GM21737 (cell line): Measurements from ENCODE around the gene KRT74.
"Not testable (repeated sequence)": the region's sequence is repeated elsewhere in the genome, so short reads cannot be mapped to it uniquely, and the experiment has no call there.

Experiments used
- ATAC-seq: cut with Tn5 transposase; IDR thresholded peaks from one replicate; pipeline ENCODE4 v1.9.1; 2021; ENCODE audit warnings: mild to moderate bottlenecking, moderate library complexity; ENCODE audit not compliant: unreplicated experiment

Gene KRT74

DNA sequence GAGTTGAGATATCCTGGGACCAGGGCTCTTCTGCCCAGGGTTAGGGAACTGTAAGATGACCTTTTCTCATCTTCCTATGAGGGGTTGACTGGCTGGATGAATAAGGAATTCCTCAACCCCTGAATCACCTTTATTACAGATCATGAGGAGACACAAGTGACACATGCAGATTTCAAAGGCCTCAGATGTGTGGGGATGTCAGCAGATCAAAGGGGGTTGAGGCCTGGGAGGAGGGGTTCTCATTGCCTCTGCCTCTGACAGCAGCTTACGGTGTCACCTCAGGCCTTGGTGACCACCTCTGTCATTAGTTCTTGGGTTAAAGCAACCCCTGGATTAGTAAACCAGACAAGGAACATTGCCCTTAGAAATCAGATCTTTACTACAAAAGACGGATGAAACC is 29.7 kb upstream of the KRT74 start:
- no peak for ATAC-seq

DNA sequence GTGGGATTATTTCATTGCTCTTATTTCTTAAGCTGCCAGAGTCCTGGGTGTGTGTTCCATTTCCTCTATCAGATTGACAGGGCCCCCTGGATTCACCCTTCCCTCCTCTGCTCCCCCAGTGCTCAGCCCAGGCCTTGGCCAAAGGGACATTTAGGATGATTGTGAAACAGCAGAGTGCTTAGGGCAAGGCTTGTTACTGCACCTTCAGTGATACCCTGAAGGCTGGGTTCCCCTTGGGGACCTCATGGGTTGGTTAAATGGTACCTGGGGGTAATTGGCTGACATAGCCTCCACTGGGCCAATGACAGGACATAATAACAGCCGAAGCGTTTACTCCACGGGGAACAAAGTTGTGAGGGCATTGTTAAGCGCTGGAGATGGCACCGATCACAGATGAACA is 28.9 kb upstream of the KRT74 start:
- no peak for ATAC-seq

DNA sequence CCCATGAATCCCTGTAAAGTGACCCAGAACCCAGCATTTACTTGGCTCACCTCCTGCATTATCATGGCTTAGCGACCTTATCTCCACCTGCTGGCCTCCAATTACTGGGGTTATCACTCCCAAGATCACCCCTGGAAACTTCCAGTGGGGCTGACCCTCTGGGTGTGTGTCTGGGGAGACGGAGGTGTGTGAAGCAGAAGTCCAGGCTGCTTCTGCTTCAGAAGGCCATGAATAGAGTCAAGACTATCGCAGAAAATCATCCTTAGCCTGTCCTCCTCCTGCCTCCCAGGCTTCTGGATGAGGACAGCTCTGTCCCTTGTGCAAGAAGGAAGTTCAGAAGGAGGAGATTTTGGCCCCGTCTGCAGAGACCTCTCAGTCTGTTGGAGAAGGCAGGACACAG is 28.0 kb upstream of the KRT74 start:
- ATAC-seq, result no peak

DNA sequence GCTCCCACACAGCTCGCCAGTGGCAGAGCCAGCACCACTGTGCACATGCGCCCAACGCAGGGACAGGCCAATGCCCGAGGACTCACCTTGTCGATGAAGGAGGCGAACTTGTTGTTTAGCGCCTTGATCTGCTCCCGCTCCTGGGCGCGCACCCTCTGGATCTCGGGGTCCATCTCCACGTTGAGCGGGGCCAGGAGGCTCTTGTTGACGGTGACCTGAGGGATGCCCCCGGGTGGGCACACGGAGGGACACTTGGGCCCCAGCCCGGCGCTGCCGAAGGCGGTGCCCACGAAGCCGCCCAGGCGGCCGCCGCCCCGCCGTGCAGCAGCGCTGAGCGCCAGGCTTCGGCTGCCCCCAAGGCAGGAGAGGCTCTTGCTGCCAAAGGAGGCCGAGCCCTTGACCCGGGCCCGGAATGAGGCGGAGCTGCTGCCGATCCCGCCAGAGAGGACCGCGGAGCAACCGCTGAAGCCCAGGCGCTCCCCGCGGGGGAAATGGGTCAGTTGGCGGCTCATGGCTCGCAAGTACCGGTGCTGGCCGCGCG is 27.4 kb upstream of the KRT74 start, which contains the start of gene KRT72:
KRT72 (minus strand) TSS at position 523 of the 541 bp plus-strand sequence; CDS start at position 512, 11 bp downstream.
- ATAC-seq, result no peak

DNA sequence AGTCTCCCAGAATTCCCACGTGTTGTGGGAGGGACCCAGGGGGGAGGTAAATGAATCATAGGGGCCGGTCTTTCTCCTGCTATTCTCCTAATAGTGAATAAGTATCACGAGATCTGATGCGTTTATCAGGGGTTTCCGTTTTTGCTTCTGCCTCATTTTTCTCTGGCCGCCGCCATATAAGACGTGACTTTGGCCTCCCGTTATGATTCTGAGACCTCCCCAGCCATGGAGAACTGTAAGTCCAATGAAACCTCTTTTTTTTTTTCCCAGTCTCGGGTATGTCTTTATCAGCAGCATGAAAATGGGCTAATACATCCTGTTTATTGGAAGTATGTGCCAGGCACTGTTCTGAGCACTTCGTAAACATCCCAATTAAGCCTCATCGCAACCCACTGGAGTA is 26.8 kb upstream of the KRT74 start:
- ATAC-seq, result no peak

DNA sequence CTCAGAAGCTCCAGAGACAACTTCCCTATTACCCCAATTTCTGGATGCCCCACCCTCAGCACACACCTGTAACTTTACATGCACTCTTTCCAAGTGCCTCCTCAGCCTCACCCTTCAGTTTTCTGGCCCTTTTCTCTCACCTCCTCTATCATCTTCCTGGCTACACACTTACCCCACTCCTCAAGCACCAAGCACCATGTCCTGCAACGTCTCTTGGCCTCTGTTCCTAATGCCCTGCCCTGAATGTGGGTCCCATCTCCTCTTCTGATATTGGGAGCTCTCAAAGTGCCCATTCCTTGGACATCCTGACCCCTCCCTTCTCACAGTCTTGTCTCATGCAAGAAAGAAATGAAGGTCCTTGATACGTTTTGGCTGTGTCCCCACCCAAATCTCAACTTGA is 26.4 kb upstream of the KRT74 start:
- no peak for ATAC-seq

DNA sequence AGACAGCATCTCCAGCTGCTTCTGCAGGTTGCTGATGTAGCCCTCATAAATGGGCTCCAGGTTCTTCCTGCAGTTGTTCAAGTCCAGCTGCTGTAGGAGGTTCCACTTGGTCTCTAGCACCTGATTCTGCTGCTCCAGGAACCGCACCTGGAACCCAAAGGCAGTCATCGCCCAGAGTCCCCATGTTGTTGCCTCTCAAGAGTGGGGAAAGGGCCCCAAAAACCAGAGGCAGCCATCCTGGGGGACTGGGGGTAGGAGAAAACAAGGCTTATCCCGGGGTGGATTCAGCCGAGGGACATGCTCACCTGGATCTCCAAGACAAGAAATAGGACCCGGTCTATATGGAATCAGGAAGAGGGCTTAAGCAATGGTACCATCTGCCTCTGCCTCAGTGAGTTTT is 25.3 kb upstream of the KRT74 start:
- ATAC-seq, result no peak

DNA sequence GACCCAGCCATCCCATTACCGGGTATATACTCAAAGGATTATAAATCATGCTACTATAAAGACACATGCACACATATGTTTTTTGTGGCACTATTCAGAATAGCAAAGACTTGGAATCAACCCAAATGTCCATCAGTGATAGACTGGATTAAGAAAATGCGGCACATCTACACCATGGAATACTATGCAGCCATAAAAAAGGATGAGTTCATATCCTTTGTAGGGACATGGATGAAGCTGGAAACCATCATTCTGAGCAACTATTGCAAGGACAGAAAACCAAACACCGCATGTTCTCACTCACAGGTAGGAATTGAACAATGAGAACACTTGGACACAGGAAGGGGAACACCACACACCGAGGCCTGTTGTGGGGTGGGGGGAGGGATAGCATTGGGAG is 20.6 kb upstream of the KRT74 start:
- ATAC-seq, result not testable (repeated sequence)

DNA sequence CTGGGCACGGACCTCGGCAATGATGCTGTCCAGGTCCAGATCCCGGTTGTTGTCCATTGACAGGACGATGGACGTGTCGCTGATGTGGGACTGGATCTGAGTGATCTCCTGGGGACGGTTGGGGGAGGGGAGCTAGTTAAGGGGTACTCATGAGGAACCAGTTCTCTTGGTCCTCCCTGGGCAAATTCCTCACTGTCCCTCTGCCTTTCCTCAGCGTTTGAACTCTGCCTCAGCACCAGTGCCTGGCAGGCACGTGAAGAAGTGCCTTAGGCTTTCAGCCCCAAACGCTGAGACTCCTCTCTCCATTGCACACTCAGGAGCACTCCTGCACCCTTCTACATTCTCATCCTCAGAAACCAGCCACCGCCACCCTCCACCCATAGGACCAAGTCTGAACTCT is 17.9 kb upstream of the KRT74 start:
- no peak for ATAC-seq

DNA sequence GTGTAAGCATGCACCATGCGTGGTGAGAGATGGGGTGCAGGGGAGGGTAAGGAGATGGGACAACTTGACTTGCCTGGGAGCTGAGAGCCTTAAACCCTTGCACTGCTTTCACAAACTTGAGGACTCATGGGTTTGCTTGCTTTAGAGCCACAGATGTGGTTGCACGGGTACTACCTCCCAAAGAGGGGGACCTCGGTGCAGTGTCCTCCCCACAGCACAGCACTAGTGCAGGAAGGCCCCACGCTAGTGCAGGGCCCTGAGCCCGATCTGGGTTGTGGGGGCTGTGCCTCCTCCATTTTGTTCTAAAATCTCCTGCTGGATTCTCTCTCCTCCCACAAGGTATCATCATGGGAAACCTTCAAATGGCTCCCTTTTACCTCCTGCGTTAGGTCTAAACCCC is 16.4 kb upstream of the KRT74 start:
- no peak for ATAC-seq

DNA sequence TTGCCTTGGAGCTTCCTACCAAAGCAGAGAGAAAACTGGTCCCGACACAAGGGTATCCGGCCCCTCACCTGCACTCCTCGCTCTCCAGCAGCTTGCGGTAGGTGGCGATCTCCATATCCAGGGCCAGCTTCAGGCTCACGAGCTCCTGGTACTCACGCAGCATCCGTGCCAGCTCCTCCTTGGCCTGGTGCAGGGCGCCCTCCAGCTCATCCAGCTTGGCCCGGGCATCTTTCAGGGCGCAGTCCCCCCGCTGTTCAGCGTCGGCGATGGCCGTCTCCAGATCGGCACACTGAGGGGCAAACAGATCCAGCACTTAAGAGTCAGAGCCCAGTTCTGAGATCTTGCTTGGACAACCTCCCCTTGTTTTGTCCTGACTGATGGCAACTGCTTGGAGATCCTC is 13.9 kb upstream of the KRT74 start:
- no peak for ATAC-seq

DNA sequence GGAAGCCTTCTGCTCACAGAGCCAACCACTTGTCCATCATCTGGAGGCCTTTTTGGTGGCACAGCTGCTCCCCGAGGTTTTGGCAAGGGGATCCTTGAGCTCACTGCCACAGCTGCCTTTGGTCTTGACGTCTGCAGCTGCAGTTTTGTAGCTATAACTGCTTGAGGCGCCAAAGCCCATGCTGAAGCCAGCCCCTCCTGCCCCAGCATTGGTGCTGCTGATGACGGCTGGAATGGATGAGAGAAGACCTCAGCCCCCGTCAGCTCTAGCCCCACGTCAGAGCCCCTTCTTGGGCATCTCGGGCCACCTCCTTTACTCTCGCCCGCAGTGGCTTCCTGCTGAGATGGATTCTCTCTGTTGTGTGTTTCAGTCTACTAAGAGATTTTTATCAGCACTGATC is 12.3 kb upstream of the KRT74 start:
- ATAC-seq, result no peak

DNA sequence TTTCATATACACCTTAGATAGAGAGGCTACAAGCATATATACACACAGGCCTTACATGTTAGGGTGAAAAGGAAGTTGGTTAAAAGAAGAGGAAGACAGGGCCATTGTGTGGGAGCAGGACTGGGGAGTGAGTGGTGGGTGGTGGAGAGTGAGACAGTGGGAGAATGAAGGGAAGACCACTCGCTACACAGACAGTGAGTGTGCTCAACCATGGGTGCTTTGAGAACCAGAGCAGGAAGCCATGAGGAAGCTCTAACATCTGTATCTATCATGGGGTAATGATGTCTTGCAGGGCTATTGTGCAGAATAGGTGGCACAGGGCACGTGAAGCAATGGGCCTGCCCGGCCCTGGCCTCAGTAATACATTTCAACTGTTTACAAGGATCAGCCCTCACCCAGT is 11.4 kb upstream of the KRT74 start:
- ATAC-seq, result no peak

DNA sequence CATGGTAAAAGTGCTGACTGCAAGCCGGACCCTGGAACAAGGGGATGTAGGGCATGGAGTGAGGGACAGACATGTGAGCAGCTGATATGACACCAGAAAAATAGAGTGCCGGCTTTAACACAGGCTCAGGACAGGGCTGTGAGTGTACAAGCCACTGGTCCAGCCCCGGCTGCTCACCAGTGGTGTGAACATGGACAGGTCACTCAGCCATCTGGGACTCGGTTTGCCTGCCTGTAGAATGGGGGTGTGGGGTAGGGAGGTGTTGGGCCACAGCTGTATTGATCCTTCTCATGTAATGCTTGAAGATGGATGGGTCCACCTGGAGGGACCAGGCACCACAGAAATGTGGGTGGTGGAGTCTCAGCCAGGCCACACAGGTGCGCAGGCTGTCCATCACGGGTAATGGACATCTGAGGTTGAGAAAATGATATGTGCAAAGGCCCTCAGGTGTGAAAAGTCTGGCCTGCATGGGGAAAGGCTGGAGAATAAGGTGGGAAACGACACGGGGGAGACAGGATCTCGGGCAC is 10.6 kb upstream of the KRT74 start:
- no peak for ATAC-seq

DNA sequence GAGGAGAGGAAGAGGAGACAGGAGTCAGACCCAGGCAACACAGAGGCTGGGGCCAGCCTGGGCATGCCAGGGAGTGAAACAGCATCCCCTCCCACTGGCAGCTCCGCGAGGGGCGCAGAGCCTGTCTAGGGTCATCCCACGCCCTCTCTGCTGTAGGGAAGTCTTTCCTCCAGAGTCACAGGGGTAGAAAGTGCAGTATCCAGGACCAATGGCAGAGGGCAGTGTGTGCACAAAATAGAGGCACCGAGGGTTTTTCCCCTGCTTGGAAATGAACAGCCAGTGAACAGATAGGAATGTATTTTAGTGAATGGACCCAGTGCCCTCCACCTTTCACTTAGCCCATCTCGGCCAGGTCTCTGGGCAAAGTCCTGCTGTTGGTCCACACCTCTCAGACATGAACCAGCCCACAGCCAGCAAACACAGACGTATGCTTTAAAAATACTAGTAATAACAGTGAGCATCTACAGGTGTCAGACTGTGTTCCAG is 9.4 kb upstream of the KRT74 start:
- no peak for ATAC-seq

DNA sequence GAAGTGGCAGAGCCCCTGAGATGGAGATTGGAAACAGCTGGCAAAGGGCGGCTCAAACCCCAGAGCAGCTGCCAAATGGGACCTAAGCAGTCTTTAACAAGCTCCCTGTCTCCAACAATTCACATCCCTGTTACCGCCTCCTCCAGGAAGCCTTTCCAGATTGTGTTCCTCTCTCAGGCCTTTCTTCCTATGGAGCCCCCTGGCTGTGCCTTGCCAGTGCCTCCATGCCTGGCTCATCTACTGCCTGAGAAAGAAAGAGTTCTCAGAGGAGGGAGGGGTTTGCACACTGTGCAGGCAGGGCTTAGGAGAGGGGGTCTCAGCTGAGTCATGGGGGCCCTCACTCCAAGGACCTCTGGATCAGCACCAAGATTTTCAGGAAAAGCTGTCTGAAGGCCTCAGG is 8.8 kb upstream of the KRT74 start:
- ATAC-seq, result no peak

DNA sequence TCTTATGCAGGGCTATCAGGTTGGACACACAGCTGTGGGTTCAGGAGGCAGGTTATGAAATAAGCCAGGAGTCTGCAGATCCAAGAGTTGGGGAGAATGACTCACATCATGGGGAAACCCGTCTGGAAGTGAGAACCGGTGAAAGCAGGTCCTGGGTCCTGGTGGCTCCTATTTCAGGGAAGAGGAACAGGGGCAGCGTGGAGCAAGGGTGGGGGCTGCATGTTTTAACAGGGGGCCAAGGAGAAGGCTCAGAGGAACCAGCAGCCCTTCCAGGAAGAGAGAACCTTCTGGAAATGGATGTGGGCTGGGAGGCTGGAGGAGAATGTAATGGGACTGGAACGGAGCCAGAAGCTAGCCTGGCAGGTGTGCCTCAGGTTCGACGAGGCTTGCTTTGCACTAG is 7.8 kb upstream of the KRT74 start:
- no peak for ATAC-seq

DNA sequence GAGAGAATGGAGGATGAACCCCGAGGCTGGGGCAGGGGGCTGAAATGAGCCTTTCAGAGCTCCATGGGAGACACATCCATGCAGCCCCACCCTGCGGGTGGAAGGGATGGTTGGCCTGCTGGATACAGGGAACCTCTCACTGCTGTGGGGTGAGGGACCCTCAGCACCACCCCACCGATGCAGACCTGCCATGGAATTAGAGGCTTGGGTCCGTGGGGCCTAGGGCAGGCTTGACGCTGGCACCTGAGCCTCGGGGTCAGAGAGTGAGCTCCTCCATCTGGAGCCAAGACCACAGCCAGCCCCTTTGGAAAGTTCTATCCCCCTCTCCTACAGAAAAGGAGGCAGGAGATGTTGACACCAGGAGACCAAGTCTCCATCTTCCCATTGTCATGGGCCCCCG is 7.4 kb upstream of the KRT74 start:
- no peak for ATAC-seq

DNA sequence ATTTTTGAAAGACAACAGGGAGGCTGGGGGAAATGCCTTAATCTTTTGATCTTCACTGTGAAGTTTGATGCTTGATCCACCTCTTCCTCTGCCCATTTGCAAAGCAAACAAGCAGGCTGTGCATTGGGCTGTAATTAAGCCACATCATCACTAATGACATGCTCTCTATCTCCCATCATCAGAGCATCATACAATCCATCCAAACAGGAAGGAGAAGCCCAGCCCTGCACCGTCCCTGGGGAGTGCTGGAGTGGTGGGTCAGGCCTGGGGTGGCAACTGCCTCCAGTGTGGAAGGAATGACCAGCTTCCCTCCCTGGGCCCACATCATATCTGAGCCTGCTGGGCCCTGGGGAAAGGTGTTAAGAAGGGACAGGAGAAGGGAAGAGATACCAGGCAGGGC is 6.9 kb upstream of the KRT74 start:
- no peak for ATAC-seq

DNA sequence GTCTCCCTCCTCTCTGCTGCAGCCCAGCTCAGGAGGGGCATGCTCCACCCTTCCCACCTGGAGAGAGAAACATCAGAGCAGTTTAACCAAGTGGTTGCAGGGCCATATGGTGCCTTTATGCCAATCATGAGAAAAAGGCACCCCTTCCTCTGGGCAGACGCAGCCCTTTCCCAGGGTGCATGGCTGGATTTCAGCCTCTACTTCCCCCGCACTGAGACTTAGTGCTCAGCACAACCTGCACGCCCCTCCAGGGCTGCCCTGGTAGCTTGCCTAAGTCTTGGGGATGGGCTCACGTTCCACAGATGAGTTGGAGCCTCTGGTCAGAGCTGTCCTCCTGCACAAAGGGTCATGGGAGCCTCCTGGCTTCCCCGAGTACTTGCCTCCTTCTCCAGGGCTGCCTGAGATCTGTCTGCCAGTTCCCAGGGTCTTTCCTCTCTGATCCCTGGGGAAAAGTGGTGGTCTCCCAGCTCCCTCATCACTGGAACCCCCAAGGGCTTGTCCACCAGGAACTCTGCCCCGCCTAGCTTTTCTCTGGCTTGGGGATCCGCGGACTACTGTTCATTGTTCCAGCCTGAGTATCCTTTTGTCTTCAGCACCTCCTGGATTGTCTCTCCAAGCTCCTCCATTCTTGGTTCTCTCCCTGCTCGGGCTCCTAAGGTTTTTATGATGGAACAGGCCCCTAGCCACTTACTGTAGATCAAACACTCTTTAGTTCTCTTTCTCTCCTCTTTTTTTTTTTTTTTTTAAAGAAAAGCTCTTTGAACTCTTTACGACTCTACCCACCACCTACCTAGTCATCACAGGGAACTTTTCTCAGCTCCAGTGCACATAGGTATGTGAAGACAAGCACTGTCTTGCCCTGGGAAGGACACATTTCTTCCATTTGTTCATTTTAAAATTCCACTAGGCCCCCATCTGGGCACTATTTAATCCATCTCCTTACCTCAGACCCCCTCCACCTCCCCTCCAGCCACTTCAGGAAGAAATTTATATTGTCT is 6.1 kb upstream of the KRT74 start:
- no peak for ATAC-seq

DNA sequence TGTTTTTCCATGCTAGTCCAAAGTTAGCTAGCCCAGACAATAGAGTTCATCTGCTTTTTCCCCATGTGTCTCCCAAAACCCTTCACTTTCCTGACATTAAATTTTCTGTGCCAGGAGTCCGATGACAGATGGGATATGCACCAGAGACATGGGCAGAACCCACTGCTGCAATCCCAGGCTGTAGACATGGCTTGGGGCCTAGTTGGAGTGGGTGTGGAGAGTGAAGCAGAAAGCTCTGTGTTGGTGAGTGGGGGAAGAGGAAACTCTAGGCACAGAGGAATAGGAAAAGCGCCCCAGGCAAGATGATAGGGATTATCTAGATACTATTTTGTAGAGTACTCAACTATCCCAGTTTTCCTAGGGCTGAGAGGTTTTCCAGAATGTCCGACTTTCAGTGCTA is 4.8 kb upstream of the KRT74 start:
- no peak for ATAC-seq

DNA sequence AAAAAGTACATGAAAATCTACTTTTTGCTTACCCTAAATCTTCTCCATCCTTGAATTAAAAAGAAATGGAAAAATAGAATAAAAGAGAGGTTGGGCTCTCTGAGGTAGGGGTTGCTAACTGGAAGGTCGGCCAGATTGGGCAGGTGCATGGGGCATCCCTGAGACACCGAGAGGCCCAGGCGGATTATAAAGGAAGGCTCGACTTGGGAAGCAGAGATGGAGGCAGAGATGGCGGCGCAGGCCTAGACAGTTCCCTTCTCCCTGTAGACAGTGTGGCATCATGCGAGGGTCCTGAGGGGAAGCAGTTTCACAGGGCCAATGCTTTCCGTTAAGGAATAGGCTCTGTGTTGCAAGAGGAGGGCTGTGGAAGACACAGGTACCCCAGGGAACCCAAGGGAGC is 3.7 kb upstream of the KRT74 start:
- ATAC-seq, result no peak
